NCI-H2081 (cell line): ENCODE data around the gene SIPA1L3.
"Not testable (repeated sequence)": the region's sequence is repeated elsewhere in the genome, so short reads cannot be mapped to it uniquely, and the experiment has no call there.

Experiments
- DNase-seq, 2 experiments: peaks; one replicate each; lab custom pipeline; 2025; lab: John Stamatoyannopoulos, UW

The SIPA1L3 gene

DNA sequence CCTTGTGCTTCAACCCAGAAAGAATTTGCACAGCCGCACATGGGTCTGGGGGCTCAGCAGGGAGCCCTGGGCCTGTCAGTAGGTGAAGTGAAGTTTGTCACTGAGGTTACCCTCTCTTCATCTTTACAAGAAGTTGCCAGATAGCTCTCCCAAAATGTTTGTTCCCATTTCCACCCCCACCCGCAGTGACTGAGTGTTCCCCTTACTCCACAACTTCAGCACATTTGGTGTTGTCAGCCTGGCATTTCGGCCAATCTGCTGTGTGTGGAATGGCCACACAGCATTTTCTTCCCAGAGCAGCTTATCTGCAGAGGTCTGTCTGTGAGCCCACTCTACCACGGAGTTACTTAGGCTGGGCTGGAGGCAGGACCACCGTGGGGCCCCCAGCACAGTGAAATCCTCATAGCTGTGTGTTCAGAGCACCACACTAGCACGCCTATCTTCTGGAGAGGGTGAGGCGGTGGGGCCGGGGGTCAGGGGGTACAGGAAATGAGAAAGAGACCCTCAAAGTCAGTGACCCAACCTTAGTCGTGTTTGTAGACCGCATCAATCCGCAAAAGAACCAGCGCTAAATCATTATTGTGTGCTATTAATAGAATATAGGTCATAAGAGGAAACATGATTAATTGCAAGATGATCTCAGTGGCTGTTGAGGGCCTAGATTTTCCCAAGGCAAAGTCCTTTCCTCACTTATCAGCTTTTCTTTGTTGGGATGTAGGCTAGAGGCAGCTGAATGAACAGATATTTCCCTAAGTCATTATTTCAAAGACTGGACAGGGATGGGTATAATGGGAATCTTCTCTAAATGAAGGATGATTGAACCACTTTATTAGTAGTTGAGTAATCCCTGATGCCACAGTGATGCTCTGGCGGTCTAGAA, 116.0 kb downstream of the SIPA1L3 start:
- no peak for DNase-seq

DNA sequence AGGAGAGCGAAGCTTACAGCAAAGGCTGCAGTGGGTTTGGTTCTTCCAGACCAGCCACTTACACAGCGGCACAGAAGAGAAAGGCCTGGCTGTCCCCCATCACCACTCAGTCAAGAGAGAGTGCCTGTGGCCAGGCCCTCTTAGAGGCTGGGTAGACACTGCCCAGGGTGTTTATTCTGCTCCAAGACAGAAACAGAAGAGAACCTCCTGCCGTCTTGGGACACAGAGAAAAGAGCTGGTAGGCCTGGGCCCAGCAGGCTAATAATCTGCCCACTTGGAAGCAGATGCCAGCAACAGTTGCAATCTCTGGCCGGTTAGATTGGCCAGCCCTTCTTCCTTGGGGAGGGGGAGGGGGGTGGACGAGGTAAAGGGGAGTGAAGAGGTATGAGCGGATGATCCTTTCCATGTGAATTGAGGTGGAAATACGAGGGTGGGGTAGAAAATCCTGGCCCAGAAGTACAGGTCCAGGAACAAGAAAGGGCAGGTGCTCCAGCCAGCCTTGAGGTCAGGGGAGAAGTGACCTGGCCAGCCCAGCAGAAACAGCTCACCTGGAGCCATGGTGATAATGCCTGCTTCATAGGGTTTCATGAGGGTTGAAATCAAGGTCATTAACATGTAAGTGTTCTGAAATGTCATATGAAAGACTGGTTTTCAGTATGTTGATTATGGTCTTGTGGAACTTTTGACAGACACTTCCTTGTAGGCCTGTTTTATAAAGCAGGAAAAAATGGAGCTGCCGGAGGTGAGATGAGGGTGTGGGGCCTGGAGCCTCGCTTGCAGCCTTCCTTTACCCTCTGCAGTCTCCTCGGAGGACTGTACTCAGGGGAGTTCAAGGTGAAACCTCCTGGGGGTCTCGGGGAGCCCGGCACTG, 116.9 kb downstream of the SIPA1L3 start:
- DNase-seq: no peak

DNA sequence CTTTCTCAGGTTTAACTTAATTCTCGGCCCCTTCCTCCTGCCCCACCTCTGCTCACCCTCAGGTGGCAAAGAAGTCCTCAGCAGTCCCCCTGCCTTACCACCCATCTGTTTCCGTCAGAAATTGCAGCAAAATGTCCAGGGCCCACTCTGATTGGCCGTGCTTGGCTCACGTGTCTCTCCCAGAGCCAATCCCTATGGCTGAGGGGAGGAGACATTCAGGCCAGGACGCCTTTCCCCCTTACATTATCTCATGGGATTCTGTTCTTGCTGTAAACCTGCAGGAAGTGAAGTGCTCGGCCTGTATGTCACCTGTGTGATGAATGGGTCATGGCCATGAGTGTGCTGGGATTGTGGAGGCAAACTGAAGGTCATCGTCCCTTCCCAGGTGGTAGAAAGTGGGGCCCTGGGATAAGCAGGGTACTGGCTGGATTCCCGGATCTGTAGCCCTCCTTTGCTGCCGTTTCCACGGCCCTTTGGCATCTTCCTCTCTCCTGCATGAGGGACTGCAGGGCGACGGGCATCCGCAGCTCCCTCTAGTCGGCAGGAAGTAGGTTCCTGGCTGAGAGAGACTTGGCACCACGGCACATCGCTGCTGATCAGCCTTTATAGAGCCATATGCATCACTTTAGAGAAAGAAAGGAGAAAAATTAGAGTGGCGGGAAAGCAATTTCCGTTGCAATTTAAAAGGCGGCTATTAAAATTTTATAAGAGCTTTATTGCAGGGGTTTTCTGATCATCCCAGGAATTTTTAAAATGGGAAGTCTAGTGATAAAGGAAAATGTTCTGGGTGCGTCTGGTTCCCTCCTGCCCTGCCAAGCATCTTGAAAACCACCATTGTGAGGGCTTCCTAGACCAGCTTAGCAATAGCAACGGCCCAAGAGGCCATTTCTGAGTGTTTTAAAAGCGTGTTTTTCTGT, 118.2 kb downstream of the SIPA1L3 start:
- peak in 1 of 2 experiments; percentile 28 for DNase-seq

DNA sequence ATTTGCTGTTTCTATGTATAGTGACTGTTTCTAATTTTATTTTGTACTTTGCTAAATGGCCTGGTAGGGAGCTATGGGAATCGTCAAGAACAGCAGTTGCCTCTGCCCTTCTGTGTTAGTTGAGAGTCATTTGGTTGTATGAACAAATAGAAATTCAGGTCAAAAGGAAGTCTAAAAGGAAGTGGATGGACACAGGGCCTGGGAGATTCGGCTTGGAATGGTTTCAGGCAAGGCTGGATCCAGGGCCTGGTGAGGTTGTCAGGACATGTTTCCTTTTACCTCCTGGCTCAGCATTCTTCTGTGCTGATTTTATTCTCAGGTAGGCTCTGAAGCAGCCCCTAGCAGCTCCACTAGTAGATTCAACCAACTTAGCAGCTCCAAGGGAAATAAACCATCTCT, 118.9 kb downstream of the SIPA1L3 start:
- no peak for DNase-seq

DNA sequence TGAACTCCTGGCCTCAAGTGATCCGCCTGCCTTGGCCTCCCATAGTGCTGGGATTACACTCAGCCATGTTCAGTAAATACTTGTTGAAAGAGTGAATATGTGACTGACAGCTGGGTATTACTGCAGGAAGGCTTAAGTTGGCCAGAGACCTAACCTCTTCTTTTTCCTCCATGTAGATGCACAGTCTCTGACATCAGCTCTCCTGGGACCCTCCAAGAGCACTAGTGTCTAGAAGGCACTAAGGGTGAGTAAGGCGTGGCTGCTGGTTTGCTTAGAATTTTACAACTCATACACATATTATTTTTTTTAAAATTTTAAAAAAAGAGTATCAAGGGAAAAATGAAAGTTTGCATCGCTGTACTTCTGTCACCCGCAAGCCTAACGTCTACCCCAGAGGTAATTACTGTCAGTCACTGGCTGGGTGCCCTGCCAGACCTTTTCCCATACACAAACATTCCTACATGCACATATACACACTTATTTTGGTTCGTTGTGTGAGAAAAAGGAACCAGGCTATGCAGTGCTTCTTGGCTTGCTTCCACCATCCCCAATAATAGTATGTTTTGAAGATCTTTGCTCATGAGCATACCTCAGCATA, 122.0 kb downstream of the SIPA1L3 start:
- DNase-seq: no peak

DNA sequence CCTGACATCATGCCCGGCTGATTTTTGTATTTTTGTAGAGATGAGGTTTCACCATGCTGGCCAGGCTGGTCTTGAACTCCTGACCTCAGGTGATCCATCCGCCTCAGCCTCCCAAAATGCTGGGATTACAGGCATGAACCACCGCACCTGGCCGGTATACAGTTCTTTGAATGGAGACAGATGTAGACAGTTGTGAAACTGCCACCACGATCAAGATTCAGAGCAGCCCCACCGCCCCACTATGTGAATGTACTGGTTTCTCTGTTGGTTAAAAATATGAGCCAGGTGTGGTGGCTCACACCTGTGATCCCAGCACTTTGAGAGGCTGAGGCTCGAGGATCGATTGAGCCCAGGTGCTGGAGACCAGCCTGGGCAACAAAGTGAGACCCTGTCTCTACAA, 123.0 kb downstream of the SIPA1L3 start:
- not testable (repeated sequence) for DNase-seq

DNA sequence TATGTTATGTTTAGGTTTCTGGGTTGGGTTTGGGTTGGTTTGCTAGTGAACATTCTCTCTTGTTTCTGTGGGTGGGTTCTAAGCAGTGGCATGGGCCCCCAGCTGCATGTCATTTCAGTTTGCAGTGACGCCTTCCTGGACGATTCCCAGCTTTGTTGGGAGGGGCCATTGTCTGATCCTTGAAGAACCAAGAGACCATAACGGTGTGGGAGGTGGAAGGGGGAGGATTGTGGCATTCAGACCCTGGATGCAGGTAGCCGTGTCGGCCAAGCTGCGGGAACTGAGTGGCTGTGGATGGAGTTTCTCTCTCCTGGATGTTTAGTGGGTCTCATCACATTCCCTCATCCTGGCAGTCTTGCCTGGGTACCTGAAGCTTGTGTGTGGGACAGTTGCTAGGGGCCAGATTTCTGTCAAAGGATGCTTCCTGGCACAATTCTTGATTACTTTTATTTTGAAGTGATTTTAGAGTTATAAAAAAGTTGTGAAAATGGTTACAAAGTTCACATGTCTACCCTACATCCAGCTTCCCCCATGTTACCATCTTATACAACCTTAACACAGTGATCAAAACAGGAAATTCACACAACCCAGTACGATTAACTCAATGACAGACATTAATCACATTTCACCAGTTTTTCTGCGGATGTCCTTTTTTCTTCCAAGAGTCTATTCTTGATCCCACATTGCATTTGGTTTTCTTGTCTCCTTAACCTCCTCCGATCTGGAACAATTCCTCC, 123.8 kb downstream of the SIPA1L3 start:
- no peak for DNase-seq

DNA sequence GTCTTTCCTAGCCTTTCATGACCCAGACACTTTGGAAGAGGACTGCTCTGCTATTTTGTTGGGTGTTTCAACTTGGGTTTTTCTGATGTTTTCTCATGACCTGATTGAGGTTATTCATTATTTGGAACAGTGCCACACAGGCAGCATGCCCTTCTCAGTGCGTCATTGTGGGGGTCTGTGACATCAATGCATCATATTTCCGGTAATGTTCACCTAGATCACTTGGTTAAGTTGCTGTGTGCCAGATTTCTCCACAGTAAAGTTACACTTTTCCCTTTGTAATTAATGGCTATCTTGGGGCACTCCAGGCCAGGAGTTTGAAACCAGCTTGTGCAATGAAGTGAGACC, 124.4 kb downstream of the SIPA1L3 start:
- no peak for DNase-seq

DNA sequence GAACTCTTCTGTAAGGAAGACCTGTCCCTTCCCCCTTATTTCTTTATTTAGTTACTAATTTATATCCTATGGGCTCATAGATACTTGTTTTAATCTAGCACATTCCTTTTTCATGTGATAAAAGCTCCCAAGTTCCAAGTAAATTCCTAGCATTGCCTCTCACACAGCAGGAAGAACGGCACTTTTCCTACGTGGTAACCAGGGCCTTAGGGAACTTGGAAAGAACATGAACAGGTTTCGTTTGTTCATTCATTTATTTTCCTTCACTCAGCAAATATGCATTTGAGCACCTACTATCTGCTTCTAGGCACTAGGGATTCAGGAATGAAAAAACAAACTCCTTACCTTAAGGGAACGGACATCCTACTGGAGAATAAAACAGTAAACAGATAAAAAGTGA, 125.1 kb downstream of the SIPA1L3 start:
- DNase-seq: no peak

DNA sequence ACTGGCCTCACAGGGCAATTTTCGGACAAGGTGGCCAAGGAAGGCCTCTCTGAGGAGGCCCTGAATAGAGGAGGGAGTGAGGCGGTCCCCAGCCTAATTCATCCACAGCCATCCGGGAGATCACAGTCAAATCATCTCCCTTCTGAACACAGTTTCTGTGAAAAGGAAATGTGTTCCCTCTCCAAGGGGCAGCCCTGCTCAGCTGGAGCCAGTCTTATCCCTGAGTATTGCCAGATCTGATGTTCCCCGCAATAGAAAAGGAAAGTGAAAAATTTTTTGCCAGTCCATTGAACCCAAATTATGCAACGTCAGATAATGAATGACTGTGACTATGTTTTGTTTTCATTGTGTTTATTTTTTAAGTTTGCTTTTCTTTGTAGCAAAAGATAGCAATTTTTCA, 125.9 kb downstream of the SIPA1L3 start:
- no peak for DNase-seq

DNA sequence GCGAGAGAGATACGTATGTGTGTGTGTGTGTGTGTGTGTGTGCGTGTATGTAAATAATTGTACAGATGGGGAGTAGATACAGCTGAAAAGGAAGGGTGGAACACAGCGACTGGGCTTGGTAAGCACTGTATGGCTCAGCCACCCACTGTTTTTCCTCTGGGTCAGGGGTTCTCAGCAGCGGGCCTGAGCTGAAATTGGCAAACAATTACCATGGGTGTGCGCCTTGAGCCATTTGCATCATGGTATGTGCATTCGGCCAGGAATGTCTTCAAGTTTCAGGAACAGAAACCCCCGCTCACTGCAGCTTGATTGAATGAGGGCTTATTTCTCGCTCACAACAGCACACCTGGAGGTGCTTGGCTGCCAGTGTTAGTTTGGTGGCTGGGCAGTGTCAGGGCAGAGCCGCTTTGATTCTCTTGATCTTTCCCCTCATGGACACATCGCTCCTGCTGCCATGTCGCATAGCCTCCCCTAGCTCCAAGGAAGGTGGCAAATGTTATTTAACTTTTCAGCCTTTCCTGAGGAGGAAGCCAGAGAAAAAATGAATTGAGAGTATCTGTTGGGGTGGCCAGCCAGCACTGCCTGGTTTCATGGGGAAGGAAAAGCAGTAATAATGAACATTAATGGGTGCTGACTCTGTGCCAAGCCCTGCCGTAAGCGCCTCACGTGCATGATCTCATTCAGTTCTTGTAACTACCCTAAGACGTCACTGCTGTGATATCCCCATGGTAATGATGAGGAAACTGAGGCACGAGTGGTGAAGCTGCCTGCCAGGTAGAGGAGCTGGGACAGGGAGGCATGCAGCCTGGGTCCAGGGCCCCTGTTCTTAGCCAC, 126.9 kb downstream of the SIPA1L3 start:
- peak in 1 of 2 experiments; percentile 3 for DNase-seq

DNA sequence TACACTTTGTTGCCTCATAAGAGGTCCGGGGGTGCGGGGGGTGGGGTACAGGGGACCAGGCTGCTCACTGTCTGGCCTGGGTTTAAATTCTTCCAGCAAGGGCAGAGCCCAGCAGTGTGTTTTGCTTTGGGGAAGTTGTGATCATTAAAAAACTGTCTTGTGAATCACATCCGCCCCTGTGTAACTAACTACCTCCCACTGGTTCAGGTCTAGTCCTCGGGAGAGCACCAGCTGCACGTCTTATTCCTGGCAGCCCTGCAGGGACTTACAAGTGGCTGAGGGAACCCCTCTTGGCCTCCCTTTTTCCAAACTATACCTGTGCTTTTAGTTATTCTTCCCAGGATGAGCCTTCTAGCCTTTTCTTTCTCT, 127.5 kb downstream of the SIPA1L3 start:
- no peak for DNase-seq

DNA sequence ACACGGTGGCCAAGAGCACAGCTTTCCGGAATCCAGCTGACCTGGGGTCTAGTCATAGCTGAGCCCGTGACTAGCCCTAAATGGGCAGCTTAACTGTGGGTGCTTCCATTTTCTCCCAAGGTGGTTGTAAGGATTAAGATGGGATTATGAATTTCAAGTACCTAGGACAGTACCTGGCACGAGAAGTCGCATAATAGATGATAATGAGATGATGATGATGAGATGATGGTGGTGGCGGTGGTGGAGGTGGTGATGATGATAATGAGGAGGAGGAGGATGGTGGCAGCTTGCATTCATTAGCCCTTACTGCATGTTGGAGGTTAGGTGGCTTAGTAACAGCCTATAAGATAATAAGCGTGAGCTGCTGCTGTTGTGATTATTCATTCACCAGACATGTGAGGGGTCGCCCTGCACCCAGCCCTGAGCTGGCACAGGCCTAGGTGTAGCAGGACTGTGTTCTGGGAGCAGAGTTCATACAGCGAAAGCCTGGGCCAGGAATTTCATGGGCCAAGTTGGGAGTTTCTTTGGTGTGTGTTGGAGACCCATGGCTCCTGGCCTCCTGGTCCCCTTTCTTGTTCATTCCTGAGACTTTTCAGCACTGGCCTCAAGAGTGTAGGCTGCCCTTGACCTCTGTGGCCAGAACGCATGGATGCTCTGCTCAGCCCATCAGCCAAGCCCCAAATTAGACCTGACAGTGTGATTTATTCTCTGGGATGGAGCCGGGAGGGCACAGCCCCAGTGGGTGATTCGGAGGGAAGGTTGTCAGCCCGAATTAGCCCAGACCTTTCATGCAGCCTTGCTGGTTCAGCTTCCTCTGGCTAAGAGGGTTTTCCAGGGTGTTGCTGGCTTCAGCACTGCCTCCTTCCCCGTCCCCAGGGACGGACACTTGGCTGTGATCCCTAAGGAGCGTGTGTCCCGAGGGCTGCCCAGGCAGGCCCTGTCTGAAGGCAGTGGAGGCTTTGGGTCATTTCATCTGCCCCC, 128.8 kb downstream of the SIPA1L3 start:
- no peak for DNase-seq

DNA sequence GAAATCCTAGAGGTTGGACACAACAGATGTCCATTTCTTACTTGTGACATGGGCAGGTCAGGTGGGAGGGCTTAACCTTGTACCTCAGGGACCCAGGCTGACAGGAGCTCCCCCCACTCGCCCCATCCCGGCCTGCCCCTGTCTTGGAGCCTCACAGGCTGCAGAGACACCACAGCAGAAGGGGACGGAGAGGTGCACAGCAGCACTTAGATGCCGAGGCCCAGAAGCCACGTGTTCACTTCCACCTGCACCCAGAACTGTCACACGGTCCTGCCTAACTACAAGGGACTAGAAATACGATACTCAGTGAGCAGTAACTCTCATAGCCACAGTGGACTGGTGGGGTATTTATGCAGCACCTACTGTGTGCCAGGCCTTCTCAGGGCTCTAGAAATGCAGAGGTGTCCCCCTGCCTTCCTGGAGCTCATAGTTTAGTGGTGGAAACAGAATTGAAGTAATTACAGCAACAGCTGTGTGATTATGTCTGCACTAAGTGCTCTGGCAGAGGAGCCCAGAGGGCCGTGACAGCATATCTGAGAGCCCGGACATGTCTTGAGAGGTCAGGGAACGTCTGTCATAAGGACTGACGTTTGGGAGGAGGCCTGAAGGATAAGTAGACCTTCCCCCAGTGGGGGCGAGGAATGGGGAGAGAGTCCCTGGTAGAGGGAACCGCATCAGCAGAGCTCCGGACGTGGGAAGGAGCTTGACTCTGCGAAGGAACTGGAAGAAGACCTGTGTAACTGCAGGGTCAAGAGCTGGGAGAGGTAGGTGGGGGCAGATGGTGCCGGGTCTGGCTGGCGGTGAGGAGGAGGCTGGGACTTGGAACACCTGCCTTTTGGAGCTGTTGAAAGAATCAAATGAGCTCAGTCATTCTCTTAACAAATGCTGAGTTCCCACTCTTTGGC, 130.0 kb downstream of the SIPA1L3 start:
- peak in 1 of 2 experiments; percentile 40 for DNase-seq

DNA sequence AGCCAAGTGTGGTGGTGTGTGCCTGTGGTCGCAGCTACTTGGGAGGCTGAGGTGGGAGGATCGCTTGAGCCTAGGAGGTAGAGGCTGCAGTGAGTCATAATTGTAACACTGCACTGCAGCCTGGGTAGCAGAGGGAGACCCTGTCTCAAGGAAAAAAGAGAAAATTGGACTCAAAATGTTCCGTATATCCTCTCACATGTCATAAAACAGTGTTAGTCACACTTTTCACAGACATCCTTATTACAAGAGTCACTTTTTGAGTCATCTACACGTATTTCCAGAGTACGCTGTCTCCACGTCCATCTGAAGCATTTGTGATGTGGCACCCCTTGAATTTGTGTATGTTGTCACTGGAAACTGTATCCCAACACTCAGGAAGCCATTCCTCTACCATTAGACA, 133.0 kb downstream of the SIPA1L3 start:
- DNase-seq: no peak

DNA sequence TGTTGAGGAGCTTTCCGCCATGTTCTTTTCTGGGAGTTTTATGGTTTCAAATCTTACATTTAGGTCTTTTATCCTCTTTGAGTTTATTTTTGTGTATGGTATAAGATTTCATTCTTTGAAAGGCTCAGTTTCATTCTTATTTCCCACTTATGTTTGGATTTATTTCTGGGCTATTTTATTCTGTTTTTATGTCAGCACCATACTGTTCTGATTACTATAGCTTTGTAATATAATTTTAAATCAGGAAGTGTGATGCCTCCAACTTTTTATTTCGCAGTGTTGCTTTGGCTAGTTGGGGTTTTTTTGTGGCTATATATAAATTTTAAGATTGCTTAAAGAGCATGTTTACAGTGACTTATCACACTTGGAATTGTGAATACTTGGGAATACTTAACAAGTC, 135.1 kb downstream of the SIPA1L3 start:
- DNase-seq: no peak

DNA sequence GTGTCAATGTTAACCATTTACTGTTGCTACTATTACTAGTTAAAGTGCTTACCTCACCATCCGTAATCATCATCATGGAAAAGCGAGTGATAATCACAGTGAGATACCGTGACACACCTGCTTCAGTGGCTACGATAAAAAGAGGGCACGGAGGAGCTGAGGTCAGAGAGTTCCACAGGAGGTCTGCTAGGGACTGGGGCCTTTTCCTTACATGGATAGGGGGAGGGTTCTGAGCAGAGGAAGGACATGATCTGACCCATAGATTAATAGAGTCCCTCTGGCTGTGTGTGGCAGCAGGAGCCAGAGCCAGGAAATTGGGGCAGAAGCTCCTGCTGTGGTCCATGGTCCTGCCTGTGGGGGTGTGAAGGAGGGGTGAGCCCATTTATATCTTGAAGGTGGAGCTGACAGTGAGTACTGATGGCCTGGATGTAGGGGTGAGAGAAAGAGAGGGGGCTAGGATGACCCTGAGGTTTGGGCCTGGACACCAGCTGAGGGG, 136.7 kb downstream of the SIPA1L3 start:
- no peak for DNase-seq
